CD4-positive, alpha-beta T cell treated with Interleukin-4 for 4 hours (primary cell): ENCODE data around the gene CLIC6.
"Not testable (repeated sequence)": the region's sequence is repeated elsewhere in the genome, so short reads cannot be mapped to it uniquely, and the experiment has no call there.

ENCODE experiments used
- DNase-seq: peaks from one replicate; pipeline ENCODE4 v3.0.0-alpha.2; 2020

Gene CLIC6

DNA sequence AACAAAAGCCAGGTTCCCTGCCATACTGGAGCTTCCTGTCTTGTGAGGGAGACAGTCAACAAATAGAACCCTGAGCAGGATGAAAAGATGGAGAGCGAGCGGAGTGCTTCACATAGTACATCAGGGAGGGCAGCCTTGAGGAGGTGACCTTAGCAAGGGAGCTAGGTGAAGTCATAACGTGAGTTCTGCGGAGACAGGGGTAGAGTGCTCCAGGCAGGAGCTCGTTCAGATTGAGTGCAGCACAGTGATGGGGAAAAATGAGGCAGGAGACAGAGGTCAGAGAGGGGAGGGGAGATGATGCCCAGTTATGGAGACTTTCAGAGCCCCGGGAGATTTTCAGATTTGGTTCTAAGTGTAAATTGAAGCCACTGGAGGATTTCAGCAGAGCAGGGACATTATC, 15.3 kb upstream of the CLIC6 start:
- no peak for DNase-seq

DNA sequence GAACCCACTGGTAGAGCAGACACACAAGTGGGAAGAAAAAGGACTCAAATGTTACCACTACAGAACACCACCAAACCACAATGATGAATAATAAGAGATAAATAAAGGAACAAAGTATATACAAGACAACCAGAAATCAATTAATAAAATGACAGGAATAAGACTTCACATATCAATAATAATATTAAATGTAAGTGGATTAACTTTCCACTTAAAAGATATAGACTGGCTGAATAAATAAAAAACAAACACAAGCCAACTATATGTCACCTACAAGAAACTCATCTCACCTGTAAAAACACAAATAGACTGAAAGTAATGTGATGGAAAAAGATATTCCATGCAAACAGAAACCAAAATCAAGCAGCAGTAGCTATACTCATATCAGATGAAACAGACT, 6.9 kb upstream of the CLIC6 start:
- DNase-seq, result no peak

DNA sequence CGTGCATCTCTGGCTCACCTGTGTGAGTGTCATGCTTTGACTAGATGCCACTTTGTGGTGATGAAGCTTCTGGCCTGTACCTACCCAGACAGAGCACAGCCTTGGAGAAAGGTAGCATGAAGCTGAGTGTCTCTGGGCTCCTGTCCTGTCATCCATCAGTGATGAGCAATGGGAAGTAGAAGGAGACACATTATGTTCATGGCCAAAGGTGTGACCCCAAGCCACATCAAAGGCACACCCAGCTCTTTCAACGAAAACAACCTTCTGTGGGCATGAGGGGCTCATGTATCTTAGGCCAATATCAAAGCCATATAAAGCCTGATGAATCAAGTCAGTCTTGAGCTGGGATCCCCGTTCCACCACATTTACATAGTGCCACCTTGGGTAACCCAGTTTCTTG, 1.0 kb upstream of the CLIC6 start:
- DNase-seq, result no peak

DNA sequence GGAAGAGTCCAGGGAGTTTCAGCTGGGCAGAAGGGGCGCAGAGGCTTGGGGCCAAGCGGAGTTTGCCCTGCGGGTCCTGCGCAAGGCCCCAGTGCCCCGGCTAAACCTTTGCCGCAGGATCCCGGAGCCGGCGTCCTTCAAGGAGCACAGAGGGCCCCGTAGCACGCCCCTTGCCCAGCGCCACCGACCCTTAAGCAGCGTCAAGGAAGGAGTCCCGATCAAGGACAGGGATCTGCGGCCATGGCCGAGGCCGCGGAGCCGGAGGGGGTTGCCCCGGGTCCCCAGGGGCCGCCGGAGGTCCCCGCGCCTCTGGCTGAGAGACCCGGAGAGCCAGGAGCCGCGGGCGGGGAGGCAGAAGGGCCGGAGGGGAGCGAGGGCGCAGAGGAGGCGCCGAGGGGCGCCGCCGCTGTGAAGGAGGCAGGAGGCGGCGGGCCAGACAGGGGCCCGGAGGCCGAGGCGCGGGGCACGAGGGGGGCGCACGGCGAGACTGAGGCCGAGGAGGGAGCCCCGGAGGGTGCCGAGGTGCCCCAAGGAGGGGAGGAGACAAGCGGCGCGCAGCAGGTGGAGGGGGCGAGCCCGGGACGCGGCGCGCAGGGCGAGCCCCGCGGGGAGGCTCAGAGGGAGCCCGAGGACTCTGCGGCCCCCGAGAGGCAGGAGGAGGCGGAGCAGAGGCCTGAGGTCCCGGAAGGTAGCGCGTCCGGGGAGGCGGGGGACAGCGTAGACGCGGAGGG, 520 bp downstream of the CLIC6 start:
- no peak for DNase-seq

DNA sequence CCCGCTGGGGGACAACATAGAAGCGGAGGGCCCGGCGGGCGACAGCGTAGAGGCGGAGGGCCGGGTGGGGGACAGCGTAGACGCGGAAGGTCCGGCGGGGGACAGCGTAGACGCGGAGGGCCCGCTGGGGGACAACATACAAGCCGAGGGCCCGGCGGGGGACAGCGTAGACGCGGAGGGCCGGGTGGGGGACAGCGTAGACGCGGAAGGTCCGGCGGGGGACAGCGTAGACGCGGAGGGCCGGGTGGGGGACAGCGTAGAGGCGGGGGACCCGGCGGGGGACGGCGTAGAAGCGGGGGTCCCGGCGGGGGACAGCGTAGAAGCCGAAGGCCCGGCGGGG, 1.1 kb downstream of the CLIC6 start:
- DNase-seq, result not testable (repeated sequence)

DNA sequence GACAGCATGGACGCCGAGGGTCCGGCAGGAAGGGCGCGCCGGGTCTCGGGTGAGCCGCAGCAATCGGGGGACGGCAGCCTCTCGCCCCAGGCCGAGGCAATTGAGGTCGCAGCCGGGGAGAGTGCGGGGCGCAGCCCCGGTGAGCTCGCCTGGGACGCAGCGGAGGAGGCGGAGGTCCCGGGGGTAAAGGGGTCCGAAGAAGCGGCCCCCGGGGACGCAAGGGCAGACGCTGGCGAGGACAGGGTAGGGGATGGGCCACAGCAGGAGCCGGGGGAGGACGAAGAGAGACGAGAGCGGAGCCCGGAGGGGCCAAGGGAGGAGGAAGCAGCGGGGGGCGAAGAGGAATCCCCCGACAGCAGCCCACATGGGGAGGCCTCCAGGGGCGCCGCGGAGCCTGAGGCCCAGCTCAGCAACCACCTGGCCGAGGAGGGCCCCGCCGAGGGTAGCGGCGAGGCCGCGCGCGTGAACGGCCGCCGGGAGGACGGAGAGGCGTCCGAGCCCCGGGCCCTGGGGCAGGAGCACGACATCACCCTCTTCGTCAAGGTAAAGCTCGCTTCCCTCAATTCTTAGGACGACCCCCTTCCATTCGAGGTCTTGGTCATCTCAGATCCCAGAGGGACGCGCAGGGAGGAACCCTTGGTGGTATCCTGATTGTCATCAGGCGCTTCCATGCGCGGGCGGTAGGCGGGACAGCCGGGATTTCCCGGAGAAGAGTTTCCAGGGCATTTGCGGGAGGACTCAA, 1.6 kb downstream of the CLIC6 start:
- DNase-seq, result no peak

DNA sequence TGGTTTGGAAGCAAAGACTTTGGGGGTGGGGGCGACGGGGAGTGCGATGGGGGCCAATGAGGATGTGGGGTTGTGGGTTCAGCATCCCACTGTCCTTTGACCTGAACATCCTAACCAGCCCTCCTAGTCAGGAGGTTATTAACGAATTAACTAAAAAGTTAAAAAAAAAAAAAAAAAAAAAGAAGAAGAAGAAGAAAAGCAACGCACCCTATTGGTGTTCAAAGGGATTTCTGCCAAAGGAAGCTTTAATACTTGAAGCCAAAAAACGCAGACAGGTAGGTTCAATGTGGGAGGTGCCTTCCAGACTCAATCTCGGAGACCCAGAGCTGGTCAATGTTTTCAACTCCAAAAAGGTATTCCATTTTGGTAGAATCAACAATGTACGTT, 2.2 kb downstream of the CLIC6 start:
- no peak for DNase-seq

DNA sequence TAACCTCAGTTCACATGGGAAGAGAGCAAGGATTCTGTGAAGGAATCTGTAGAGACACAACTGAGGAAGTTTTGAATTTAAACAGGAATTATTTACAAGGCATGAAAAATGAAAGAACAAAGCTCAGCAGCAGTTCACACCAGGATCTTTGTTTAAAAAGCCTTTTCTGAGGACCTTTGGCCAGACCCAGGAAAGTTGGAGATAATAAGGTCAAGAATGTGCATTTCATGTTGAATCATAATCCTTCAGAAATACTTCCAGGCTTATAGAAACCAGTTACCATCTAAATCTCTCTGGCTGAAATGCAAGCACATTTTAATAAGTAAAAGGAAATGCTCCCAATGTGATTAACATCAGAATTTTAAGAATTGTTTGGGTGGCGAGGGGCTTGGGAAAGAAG, 2.7 kb downstream of the CLIC6 start:
- DNase-seq, result no peak

DNA sequence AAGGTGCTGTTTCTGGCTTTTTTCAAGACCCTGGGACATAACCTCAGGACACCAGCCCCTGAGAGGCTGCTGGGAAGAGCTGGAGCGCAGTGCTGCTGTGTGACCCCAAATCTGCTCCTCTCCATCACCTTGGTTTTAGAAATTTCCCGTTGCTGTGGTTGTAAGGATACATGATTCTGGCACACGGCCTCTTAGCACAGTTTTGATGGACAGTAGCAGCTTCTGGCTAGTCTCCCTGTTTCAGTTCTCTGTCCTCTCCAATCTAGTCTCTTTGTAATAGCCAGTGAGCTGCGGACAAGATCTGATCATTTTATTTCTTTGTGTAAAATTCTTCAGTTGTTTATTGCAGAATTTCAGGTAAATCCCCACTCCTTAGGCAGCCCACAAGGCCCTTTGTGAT, 3.1 kb downstream of the CLIC6 start:
- no peak for DNase-seq

DNA sequence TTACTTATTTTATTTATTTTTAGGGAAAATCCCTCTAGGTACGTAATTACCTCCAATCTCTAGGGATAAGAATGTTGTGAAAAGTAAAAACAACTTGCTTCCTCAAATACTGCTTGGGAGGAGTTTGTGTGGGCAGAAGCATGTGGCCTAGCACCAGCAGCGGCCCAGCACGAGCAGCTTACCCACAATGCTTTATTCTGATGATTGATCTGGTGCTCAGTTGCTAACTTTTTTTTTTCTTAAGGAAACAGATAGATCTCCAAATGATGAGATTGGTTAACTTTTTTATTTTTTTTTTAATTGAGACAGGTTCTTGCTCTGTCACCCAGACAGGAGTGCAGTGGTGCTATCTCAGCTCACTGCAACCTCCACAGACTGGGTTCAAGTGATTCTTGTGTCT, 4.2 kb downstream of the CLIC6 start:
- DNase-seq, result no peak

DNA sequence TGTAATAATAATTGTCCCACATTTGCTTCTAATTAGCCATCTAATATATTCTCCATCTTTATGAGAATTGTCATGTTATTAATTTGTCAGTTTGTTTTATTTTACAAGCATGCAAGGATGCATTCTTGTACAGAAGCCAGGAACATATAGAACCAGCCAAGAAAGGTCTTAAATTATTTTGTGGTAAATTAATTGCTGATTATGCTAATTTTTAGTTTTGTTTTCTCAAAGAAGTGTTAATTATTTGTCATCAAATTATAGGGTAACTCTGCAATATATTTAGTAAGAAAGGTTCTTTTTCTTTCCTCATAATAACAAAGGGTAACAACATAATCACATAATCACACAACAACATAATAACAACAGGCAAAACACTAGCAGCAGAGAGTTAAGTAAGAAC, 5.7 kb downstream of the CLIC6 start:
- DNase-seq, result no peak

DNA sequence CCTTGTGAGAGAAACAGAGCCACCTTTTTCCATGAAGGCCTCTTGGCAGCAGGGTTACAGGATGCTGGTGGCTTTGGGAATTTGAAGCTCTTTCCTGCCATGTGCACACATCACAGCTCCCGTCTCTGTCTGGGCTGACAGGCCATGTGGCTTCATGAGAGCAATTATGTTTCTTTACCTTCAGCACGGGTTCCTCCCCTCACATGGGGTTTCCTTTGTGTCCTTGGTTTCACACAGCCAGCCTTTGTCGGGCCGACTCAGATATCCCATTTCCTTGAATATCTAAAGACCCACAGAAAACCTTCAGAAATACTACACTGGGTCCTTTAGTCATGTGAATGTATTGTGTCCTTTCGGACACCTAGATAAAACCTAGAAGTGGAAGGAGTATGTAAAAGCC, 7.1 kb downstream of the CLIC6 start:
- no peak for DNase-seq

DNA sequence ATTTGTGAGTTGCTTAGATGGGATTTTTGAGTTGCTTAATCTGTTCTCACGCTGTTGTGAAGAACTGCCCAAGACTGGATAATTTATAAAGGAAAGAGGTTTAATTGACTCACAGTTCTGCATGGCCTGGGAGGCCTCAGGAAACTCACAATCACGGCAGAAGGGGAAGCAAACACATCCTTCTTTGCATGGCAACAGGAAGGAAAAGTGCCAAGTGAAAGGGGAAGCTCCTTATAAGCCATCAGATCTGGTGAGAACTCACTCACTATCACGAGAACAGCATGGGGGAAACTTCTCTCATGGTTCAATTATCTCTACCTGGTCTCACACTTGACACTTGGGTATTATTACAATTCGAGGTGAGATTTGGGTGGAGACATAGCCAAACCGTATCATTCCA, 10.3 kb downstream of the CLIC6 start:
- no peak for DNase-seq

DNA sequence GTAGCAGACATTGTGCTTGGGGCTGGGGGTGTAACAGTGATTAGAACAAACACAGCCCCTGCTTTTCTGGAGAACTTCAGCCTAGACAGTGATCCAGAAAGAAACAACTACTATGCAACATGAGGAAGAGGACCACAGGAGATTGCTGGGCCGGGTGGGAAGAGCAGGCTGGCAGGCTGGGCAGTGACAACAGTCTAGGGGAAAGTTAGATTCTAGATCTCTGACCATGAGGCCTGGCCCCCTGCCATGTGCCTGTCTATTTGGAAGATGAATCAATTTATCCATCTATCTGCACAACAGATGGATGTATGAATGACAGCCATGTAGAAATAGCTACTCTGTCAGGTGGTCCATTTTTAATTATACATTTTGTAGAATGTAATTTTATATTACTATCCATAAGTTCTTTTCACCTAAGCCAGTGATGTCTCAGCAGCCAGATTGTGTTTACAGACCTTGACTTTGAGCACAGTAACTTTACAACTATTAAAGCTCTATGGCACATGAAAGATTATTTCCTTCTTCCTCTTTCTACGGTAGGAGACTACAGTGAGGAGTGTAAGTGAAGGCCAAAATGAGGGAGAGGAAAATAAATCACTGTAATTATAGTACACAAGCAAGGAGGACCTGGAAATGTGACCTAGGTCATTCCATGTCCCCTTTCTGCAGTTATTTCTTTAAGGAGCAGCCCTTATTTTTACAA, 15.5 kb downstream of the CLIC6 start:
- no peak for DNase-seq

DNA sequence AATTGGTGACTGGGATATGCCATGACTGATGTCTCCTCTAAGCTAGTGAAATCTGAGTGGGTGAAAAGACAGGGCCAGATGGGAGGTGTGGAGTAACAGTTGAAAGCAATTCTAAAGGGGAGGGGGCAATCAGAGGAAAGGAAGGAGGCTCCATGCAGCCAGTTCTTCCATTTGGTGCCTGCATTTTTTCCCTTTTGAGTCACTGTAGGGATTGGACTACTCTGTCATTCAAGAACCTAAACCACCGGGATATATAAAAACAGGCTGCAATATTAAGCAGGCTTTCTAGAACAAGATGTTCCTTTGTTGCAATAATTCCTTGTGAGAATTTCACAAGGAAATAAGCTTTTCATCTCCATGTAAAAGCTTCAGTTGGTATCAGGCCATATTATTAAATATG, 18.3 kb downstream of the CLIC6 start:
- no peak for DNase-seq

DNA sequence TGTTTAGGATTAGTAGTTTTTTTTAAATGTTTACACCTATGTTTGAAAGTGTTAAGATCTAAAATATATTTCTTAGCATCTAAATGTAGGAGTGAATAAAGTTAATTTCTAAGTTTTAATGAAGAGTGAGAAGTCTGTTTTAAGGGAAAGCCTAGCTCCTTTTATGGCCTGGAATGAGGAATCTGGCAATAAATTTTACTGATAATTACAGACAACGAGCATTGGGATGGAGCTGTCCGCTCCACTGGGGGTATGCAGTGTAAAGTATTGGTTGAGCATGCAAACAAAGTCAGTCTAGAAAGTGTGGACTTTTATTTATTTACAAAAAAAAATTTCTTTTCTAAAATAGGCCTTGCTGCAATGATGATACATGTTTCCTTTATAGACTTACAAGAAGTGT, 19.0 kb downstream of the CLIC6 start:
- no peak for DNase-seq

DNA sequence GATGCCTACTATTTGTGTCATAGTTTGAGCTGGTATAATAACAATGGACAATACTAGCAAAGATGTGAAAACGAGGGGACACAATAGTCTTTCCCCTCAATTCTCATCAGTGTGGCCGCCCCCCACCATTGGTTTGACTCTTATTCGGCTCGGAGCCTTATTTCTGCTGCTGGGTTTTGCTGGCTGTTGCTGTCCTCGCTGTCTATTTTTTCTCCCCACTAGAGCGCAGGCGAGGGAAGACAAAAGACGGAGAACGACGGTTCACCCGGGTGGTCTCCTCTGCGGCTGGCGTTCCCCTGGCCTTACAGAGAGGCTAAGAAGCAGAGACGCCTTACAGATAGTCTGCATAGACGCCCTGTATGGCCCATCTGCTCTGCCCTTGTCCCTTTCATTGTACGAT, 19.4 kb downstream of the CLIC6 start:
- DNase-seq, result no peak

DNA sequence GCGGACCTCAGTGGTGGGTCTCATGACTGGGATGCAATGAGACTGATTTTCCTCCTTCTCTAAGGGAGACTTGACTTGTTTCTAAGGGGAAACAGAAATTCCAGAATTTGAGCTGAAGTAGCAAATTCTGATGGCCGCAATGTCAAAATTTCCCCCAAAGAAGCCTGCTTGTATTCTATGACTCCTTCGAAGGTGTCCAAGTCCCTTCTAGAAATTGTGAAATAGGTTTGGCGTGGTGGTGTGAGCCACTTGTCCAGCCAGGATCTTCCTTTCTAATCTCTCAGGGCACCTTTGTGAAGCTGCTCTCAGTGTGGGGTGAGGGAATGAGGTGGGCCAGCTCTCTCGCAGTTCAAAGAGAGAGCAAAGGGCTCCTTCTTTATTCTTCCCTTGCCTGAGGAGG, 19.9 kb downstream of the CLIC6 start:
- no peak for DNase-seq

DNA sequence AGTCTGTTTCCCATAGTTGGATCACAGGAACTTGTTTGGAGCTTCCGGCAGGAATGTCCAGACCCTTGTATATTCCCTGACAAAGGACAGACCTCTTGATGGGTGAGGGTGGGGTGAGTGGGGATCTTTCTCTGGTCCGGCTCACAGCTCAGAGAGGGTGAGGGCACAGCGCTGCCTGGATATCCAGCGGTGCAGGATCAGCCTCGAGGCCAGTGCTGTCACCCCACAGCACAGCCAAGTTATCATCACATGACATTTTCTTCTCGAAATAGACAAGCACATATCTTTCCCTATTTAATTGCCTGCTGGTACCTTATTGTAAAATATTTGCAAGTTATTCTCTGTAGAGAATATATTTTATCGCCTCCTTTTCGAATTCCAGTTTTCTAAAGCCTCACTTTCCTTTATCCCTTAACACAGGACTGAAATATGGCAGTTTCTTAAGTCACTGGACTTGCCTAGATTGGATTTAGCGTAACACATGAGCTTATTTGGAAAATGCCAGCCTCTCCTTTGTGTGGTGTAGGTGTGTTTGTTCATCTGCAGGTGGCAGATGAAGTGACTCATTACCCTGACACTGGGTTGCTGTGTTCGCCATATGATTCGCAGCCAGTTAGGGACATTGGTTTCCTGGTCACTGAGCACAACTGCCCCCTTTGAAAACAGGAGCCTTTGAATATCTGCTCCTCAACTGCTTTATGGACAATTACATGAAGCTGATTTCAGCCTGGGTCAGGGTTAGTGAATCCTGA, 21.4 kb downstream of the CLIC6 start:
- no peak for DNase-seq

DNA sequence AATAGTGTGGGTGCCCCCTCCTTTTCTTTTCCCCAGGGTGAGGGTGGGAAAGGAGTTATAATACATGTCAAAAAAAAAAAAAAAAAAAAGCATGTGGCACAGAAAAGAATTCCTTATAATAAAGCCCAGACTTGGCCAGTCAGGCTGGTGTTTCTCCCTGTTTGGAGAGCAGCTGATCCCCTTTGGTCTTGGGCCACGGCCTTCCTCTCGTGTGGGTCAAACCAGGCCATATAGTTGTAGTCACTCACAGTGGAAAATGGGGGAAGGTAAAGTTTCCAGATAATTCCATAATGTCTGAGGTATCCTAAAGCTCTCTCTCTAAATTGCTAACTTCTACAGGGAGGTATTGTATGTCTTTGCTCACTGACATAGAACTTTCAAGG, 22.0 kb downstream of the CLIC6 start:
- no peak for DNase-seq

DNA sequence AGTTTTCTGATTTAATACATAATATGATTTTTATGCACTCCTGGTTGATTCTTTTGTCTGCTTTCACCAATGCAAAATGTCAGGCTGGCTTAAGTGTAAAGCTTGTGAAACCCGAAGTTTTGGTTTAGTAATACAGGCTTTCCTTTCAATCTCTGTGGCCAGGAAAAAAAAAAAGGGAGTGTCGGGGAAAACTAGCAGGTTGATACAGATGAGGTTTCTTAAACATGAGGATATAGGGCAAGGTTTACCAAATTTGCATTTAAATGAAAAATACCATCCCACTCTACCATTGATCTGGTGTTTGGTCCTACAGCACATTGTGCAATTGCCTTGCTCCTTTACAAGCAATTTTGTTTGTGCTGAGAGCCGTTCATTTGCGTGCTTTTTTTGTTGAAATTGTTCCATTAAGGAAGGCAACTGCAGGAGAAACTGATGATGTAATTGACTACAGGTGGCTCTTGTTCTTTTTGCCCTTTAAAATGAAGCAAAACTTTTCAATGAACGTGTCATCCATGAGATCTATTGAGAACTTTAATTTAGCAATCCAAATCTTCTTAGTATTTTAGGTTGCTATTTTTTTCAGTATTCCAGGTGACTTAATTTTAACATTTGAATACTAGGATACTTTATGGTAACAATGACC, 22.7 kb downstream of the CLIC6 start:
- no peak for DNase-seq

DNA sequence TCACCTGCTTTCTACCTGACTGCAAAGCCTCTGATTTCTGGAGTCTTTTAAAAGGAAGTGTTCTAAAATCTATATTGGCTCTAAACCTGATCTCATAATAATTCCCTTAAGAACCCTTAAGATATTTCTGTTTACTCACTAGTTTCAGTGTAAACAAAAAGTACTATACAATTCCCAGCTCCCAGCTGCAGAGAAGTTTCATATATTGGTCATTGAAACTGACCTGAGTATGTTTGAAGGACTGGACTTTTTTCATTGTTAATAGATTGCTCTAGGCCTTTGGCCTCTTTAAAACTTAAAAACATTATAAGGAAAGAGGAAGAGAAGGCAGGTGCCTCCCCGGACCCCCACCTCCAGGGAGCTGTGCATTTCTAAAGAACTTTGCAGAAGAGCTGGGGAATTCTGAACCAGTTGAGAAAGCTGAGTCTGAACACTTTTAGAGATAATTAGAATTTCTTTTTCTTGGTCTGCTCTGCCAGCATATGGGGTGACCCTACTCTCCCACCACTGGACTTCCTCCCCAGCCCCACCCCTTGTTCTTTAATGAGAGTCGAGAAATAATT, 23.7 kb downstream of the CLIC6 start:
- no peak for DNase-seq
